Superior temporal gyrus (tissue), 1 donor: Measurements from ENCODE around the gene MED26.
A peak's percentile ranks its signal among the peaks of the same experiment; 100 is the strongest.
"Not testable (repeated sequence)": the region's sequence is repeated elsewhere in the genome, so short reads cannot be mapped to it uniquely, and the experiment has no call there.

Experiments used
- DNase-seq: peaks from one replicate; pipeline ENCODE4 v3.0.0-alpha.2; 2016; ENCODE audit errors: extremely low spot score

Gene MED26

GRCh38 chr19:16575861-16576689 is 51.9 kb downstream of the MED26 start:
- no peak for DNase-seq

DNA sequence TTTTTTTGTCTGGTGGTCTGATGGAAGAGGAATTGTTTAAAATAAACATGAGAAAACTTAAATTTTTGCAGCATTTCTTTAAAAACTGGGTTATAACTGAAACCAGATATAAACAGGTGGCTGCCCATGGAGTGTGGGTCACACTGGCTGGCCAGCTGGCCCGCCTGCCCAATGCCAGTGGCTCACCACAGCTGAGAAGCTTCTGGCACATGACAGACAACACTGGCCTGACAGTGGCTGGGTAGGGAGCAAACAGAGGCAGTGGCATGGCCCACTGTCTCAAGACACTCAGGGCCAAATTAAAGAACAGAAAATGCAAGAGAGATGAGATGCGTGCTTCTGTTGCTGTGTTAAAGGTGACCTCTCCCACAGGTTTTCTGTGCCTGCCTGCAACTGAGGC is 52.7 kb downstream of the MED26 start:
- DNase-seq = no peak

- DNase-seq = no peak
Measured at GRCh38 chr19:16573925-16574324, 54.1 kb downstream of the MED26 start.

DNA sequence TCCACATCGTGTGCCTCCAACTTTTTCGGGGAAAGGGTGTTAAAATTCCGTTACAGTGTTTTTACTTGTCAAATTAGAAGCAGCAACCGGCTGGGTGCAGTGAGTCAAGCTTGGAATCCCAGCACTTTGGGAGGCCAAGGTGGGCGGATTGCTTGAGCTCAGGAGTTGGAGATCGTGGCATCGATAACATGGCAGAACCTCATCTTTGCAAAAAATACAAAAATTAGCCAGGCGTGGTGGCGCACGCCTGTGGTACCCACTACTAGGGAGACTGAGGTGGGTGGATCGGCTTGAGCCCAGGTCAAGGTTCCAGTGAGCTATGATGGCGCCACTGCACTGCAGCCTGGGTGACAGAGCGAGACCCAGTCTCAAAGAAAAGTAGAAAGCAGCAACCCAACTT is 54.7 kb downstream of the MED26 start:
- no peak for DNase-seq

DNA sequence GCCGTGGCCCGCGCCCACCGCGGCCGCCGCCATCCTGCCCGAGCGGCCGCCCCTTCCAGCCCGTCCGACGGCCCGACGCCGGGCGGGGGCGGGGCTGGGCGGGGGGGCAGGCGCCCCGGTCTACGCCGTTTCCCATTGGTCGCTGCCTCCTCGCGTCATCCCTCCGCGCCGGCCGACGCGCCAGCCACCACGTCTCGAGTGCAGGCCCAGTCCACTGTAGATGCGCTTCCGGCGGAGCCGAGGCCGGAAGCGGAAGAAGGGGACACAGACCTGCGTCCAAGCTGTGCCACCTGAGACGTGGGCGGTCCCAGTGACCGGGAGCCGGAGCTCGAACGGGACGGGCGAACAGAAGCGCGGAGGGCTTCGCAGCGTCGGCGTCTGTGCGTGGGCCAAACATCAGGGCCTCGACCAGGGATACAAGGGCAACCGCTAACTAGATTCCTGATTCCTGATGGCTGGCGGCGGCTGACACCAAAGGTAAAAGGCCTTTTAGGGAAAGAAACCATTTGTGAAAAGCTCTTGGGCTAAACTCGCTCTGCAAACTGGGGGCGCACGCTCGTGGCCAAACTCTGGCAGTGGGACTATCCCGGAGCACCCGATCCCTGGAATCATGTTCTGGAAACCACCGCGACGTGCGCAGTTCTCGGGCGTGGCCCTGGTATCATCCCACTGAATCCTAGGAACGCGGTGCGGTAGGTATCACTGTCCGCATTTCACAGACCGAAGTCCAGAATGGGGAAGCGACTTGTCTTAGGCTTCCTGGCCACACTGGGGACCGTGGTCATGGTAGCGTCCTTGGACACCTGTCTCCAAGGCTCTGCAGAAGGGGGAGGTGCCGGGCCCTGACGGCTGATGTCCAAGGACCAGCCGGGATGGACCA is 55.4 kb downstream of the MED26 start, which contains the start of gene SLC35E1:
TSS of gene SLC35E1 (minus strand) at position 84 of the 880 bp plus-strand sequence. CDS start at position 33, 51 bp downstream.
- peak; percentile 97 for DNase-seq

- DNase-seq = no peak
Measured at GRCh38 chr19:16571822-16572331, 56.1 kb downstream of the MED26 start.

- no peak for DNase-seq
Measured at GRCh38 chr19:16571283-16571682, 56.7 kb downstream of the MED26 start.

- DNase-seq = no peak
Measured at GRCh38 chr19:16569609-16570320, 58.2 kb downstream of the MED26 start.

DNA sequence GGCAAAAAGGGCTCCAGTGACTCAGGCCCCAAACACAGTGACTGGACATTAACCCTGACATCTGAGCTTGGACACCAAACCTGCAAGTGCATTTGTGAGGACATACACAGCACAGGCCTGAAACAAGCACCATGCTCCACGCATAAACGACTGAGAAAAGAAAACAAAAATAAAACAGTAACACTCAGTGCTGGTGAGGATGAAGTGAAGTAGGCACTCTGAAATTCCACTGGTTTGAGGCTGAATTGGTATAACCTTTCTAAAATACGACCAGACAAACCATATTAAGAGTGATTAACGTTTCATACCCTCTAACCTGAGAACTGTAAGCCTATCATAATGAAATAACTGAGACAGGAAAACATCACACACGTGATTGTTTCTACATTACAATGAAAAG is 61.3 kb downstream of the MED26 start:
- DNase-seq = no peak

DNA sequence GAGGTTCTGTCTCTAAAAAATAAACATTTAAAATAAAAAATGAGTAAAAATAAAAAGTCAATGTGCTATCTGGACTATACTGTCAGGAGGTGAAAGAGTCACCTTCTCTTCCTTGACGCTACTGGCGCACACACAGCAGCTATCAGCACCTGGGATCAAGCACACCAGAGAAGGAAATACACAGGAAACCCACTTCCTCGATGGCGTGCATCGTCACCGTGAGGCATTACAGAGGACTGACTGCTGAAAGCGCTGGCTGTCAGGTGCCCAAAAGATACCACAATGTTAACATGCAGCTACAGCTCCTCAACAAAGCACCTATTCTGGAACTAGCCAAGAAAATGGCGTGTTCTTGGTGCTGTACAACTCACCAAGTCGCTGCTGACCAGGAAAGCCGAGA is 61.8 kb downstream of the MED26 start:
- no peak for DNase-seq

DNA sequence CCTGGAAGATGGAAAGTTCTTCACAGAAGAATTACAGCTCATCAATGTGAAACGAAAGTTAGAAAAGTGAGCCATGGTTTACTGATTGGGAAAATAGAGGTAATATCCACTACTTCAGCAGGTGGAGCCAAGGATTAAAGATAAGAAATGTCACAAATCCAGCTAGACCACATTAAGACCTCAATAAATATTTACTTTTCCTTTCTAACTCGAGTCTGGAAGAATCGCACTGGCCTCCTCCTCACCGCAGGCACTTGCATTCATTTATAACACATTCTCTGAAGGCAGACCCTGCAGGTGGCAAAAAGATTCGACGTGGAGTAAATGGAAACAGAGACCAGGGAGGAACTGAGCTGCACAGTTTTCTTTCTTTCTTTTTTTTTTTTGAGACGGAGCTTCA is 63.2 kb downstream of the MED26 start:
- no peak for DNase-seq

GRCh38 chr19:16562608-16563025 is 65.4 kb downstream of the MED26 start:
- no peak for DNase-seq

DNA sequence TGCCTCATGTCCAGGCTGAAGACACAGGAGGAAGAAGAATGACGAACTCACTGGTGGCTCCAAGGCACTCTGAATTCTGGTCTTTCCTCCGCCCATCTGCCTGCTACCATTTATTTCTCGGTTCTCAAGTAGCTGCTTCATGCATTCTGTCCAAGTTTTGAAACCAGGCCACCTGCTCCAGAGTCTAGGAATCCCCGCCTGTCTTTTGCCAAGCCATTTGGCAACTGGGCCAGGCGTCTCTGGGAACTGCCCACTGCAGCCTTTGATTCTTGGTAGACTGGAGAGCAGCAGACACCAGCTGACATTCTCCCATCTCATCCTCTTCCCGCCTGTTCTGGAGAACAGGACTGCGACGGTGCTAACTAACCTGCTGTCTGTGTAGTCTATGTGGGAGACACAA is 66.6 kb downstream of the MED26 start:
- DNase-seq = no peak

DNA sequence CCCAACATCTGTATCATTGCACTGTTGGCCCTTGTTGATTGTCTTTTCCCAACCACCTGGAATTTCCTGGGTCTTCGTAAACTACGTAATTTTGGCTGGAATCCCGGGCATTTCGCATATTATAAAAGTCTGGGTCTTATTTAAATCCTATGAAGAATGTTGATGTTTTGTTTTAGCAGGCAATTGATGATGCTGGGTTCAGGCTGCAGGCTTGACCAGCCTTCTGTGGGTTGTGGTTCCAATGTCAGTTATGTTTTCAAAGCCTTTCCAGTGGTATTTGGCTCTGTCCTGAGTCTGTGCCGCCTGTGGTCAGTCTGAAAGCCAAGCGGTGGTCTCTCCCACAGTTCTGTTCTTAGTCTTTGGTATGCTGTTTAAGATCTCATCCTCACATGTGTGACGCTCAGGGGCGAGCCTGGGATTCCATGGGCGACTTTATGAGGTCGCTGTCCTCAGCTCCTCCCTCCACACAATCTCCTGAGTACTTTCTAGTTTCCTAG is 68.2 kb downstream of the MED26 start:
- no peak for DNase-seq

- no peak for DNase-seq
Measured at GRCh38 chr19:16554776-16555175, 73.2 kb downstream of the MED26 start.

DNA sequence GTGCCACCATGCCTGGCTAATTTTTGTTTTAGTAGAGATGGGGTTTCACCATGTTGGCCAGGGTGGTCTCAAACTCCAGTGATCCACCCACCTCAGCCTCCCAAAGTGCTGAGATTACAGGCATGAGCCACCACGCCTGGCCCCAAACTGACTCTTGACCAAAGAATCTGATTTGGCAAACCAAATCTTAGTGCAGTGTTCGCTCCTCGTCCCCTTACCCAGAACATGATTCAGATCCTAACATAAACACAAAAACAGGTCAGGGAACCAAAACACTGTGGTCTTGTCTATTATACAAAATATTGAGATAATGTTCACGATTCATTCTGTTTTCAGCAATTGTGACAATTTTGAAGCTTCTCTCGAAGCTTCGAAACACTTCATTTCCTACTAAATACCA is 76.1 kb downstream of the MED26 start:
- DNase-seq = not testable (repeated sequence)

- DNase-seq = no peak
Measured at GRCh38 chr19:16548956-16549355, 79.0 kb downstream of the MED26 start.

- DNase-seq = no peak
Measured at GRCh38 chr19:16544473-16545231, 83.4 kb downstream of the MED26 start.

- DNase-seq = not testable (repeated sequence)
Measured at GRCh38 chr19:16543734-16544133, 84.3 kb downstream of the MED26 start.

DNA sequence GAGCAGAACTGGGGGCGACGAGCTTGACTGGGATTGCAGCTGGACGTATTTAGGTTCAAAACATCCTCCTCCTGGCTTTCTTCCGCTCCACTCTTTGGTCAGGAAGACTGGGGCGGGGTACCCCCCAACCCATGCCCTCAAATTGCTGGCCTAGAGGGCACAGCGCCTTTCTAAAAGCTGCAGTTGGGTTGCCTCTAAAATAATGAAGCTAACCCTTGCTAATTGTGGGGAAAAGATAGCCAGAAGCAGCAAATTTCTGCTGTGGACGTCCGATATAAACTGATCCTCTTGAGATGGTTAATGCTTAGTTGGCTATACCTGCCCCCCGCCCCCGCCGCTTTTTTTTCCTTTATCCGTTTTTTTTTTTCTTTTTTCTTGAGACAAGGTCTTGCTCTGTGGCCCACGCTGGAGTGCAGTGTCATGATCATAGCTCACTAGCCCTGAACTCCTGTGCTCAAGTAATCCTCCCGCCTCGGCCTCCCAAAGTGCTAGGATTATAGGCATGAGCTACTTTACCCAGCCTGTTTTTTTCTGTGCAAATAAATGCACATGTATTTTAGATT is 85.0 kb downstream of the MED26 start:
- DNase-seq = no peak
